A549 (cell line): ENCODE measurements around the gene RMC1.
"Not testable (repeated sequence)": the region's sequence is repeated elsewhere in the genome, so short reads cannot be mapped to it uniquely, and the experiment has no call there.

ENCODE experiments used
- CHD2 ChIP-seq: fragments of 150-350 bp; IDR thresholded peaks from 2 replicates; pipeline ENCODE4 v1.6.1; 2014; ENCODE audit warnings: low read length; ENCODE audit not compliant: partially characterized antibody
- CTCF ChIP-seq: fragments of >200 bp; sonication (Bioruptor Twin); formaldehyde crosslinking; IDR thresholded peaks from 3 replicates; pipeline ENCODE4 v1.5.1; 2016
- E2F6 ChIP-seq: IDR thresholded peaks from 2 replicates; pipeline ENCODE4 v1.6.1; 2012; ENCODE audit warnings: low read depth, borderline replicate concordance
- EP300 ChIP-seq, 2 experiments: fragments of >200 bp; sonication (Bioruptor Twin); formaldehyde crosslinking; IDR thresholded peaks; 2 replicates in 1 of 2; 3 replicates in 1 of 2; pipeline ENCODE4 v1.6.1; 2016 to 2017
- KDM1A ChIP-seq: fragments of 200-600 bp; sonication (generic); IDR thresholded peaks from 2 replicates; pipeline ENCODE4 v1.6.1; 2016; ENCODE audit warnings: low read depth, mild to moderate bottlenecking
- MAFK ChIP-seq: fragments of 450-650 bp; IDR thresholded peaks from 2 replicates; pipeline ENCODE4 v1.6.1; 2014; ENCODE audit not compliant: partially characterized antibody
- MYC ChIP-seq: IDR thresholded peaks from 2 replicates; pipeline ENCODE4 v1.6.1; 2012; ENCODE audit warnings: mild to moderate bottlenecking, inconsistent platforms, low read length, improper control_type of control experiment, borderline replicate concordance
- NFE2L2 ChIP-seq: fragments of 150-350 bp; conservative IDR thresholded peaks from 2 replicates; pipeline ENCODE4 v1.6.1; 2014; ENCODE audit warnings: low read length
- POLR2A ChIP-seq: IDR thresholded peaks from 2 replicates; pipeline ENCODE4 v1.6.1; 2012; ENCODE audit warnings: mild to moderate bottlenecking, low read length
- POLR2AphosphoS2 ChIP-seq: conservative IDR thresholded peaks from 2 replicates; pipeline ENCODE4 v1.6.1; 2012; ENCODE audit warnings: low read length, improper control_type of control experiment, inconsistent platforms
- SMC3 ChIP-seq: fragments of >200 bp; sonication (Bioruptor Twin); formaldehyde crosslinking; IDR thresholded peaks from 3 replicates; pipeline ENCODE4 v1.6.1; 2018; ENCODE audit warnings: inconsistent platforms
- ZFP36 ChIP-seq: fragments of 450-650 bp; IDR thresholded peaks from 2 replicates; pipeline ENCODE4 v1.6.1; 2014; ENCODE audit warnings: borderline replicate concordance; ENCODE audit not compliant: partially characterized antibody

- TF ChIP-seq ZFP36; CHD2; MYC; CTCF; NFE2L2; EP300 (IDR thresholded peaks at IDR 0.05); E2F6; KDM1A; MAFK; POLR2AphosphoS2; SMC3; POLR2A: not testable (repeated sequence)
Measured at GRCh38 chr18:23577521-23577920, 74.2 kb downstream of the RMC1 start.
